Kasumi-1 (cell line): ENCODE data around the gene NPAS2.
A peak's percentile ranks its signal among the peaks of the same experiment; 100 is the strongest.

Source experiments
- DNase-seq, 2 experiments: peaks; one replicate each; lab custom pipeline; 2025; lab: John Stamatoyannopoulos, UW

Gene NPAS2

DNA sequence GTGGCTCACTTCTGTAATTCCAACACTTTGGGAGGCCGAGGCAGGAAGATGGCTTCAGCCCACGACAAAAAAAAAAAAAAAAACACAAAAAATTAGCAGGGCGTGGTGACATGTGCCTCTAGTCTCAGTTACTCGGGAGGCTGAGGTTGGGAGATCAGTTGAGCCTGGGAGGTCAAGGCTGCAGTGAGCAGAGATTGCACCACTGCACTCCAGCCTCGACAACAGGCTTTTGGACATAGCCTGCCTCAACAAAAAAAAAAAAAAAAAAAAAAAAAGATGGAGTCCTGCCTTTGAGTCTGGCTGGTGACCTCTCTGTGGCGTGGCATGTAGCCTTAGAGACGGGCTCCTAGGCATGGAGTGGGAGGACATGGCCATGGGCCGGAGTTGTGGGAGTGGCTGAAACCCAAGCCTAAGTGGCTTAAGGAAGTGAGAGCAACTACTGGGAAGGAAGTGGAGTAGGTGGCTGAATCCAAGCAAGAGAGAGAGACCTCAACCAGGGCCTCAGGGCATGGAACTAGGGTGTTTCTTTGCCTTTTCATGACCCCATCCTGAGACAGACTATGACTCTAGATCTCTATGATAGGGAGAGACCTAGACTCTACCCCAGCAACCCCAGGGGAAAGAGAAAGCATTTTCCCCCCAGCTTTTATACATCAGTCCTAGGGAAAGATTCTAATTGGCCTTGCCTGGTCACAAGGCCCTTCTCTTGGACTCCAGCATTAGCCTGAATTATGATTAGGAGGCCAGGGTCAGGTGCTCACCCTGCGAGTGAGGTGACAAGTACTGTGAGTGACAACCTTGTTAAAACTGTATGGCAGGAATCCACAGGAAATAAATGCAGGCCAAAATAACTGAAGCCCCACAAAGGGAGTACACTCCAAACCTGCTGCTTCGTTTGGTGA lies 34.2 kb downstream of the NPAS2 start:
- no peak for DNase-seq

DNA sequence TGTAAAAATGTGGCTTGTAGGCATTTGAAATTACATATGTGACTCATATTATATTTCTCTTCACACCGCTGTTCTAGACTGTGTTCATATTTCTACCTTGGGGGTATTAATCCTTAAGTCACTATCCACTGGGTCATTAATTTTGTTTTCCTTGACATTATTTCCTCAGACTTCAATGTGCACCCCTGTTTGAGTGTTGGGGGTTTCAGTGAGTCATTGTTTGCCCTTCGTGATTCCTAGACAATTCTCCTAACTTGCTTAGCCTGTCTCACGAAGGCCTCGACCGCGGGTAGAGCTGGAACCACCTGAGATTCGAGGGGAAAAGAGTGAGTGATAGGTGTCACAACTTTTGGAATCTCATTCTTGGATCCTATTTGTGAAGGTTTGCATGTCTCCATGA lies 35.1 kb downstream of the NPAS2 start:
- no peak for DNase-seq

DNA sequence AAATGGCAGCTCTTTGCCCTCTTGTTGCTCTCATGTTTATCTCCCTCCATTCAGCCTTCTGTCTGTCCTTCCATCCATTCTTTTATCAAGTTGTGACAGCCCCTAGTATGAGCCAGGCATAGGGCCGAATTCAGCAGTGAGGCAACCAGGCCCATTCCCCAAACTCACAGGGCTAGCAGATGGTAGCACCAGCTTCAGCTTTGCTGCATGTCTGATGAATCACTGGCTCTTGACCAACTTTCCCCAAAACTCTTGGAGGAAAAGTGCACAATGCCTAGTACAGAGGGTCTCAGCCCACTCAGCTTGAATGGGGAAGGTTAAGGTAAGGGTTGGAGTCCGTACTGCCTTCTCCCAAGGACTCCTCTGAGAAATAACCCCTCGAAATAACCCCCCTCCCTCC lies 35.7 kb downstream of the NPAS2 start:
- no peak for DNase-seq

DNA sequence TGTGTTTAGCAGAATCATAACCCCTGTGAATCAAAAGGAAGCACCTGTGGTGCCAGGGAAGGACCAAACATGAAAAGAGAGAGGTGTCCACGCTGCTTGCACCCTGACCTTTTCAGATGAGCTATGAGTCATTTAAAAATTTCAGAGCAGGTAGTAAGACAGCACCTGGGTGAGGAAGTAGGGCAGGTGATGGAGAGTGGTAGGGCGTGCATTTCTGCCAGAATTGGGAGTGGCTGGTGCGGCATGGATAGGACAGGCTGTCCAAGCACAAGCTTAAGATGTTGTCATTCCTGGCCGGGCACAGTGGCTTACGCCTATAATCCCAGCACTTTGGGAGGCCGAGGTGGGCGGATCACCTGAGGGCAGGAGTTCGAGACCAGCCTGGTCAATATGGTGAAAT lies 36.8 kb downstream of the NPAS2 start:
- DNase-seq: no peak

- no peak for DNase-seq
These were observed 37.4 kb downstream of the NPAS2 start for GRCh38 chr2:100857341-100857740.

GRCh38 chr2:100857915-100858314 lies 38.0 kb downstream of the NPAS2 start:
- DNase-seq: no peak

GRCh38 chr2:100859902-100860301 lies 40.0 kb downstream of the NPAS2 start:
- no peak for DNase-seq

DNA sequence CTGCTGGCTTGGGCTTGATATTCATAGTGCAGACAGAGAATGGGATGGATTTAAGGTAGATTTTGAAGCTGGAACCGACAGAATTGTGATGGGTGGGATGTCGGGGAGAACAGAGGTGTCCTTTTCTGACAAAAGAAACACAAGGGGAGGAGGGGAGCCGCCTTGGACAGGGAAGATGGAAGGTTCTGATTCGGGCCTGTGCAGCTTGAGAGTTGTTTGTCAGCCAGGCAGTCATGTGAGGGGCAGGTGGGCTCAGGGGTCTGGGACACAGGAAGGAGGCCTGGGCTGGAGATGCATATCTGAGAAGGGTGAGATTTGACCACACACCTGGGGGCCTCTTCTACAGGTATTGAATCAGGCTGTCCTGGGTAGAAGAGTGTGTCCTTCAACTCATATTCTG lies 41.4 kb downstream of the NPAS2 start:
- no peak for DNase-seq

- DNase-seq: no peak
These were observed 42.1 kb downstream of the NPAS2 start for GRCh38 chr2:100862081-100862480.

- DNase-seq: no peak
These were observed 46.0 kb downstream of the NPAS2 start for GRCh38 chr2:100865816-100866460.

DNA sequence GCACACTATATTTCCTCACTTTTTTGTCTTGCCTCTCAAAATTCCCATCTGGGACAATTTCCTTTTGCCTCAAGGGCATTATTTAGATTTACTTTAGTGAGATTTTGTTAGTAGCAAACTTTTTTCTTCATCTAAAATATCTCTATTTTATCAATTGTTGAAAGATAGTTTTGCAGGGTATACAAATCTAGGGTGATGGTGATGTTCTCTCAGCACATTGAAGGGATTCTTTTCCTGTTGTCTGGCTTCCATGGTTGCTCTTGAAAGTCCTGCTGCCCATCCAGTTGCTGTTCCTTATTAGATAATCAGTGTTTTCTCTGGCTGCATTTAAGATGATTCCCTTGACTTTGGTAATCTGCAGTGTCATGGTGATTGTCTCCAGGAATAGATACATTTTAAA lies 48.1 kb downstream of the NPAS2 start:
- no peak for DNase-seq

DNA sequence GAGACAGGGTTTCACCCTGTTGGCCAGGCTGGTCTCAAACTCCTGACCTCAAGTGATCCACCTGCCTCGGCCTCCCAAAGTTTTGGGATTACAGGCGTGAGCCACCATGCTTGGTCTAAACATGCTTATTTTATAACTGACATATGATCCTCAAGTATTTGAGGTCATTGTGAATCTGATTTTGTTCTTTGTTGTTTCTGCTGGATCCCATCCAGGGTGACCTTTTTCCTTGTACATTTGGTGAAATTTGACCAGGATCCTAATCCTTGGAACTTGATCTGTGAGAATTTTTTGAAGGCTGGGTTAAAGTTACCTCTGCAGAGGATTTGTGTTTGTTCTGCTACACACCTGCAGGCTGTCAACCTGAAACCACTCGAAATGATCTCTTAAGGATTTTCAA lies 49.2 kb downstream of the NPAS2 start:
- no peak for DNase-seq

- peak in 1 of 2 experiments; percentile 19 for DNase-seq
These were observed 51.0 kb downstream of the NPAS2 start for GRCh38 chr2:100870652-100871531.

DNA sequence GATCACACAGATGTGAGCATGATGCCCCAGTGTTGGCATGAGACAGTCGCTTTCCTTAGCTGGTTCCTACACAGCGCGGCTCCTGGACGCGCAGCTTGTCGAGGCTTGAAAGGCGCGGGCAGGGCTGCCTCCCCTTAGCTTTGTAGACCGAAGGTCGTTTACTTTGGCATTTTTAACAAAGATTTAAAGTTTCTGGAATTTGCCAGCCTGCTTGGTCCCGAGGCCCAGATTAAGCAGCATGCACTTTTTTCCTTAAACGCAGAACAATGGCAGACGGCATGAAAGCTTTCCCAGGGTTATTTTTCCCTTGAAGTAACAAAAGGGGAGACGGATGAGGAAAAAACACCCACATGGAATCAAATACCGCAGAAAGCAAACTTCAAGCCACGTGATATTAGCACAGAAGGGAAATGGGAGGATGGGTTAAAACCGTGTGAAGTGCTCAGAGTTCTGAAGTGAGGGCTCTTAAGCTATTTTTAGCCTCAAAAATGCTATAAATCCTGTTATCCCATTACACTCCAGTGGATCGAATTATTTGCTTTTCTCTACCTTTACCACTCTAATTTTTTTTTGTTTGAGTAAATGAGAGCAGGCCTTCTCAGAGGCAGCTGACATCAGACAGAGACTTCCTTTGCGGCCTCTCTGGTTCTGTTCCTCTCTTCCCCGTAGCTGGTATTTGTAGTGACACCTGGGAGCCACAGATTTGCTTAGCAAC lies 55.7 kb downstream of the NPAS2 start:
- no peak for DNase-seq

- no peak for DNase-seq
These were observed 56.4 kb downstream of the NPAS2 start for GRCh38 chr2:100876231-100876860.

DNA sequence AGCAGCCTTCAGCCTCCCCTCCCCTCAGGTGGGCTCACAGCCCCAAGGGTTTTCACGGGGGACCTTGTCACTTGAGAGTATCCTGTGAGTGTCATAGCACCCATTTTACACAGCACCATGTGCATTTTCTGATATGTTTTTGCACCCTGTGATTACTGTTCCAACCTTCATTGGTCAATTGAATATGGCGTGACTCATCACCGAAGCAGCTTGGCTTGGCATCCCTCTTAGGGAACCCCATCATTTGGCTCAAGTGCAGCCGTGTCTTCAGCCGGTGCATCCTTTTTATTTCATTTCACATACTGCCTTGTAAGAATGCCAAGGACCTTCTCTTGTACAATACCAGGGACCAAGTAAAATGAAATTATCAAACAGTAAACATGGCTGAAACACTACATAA lies 57.6 kb downstream of the NPAS2 start:
- no peak for DNase-seq

- DNase-seq: no peak
These were observed 58.3 kb downstream of the NPAS2 start for GRCh38 chr2:100878000-100878791.

- DNase-seq: no peak
These were observed 59.4 kb downstream of the NPAS2 start for GRCh38 chr2:100879296-100879695.

DNA sequence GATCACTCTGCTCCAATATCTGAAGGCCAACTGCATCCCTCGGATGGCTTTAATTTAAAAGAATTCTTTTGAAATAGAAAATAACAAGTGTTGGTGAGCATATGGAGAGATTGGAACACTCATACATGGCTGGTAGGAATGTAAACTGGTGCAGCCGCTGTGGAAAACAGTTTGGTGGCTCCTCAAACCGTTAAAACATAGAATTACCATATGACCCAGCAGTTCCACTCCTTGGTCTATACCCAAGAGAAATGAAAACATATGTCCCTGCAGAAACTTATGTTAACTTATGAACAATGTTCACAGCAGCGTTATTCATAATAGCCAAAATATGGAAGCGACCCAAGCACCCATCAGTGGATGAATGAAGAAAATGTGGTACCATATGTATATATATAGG lies 60.1 kb downstream of the NPAS2 start:
- DNase-seq: no peak

- no peak for DNase-seq
These were observed 60.8 kb downstream of the NPAS2 start for GRCh38 chr2:100880730-100881129.
